ENCODE data around the gene GATAD2A. TPM values are rescaled to one million over a fixed set of nuclear protein-coding genes. Genes with fewer than 3 reads are reported as not detected.

Gene GATAD2A
- total and polyA plus RNA-seq, 4 donors = 14.2 to 44.1 (median 35.0) TPM

DNA sequence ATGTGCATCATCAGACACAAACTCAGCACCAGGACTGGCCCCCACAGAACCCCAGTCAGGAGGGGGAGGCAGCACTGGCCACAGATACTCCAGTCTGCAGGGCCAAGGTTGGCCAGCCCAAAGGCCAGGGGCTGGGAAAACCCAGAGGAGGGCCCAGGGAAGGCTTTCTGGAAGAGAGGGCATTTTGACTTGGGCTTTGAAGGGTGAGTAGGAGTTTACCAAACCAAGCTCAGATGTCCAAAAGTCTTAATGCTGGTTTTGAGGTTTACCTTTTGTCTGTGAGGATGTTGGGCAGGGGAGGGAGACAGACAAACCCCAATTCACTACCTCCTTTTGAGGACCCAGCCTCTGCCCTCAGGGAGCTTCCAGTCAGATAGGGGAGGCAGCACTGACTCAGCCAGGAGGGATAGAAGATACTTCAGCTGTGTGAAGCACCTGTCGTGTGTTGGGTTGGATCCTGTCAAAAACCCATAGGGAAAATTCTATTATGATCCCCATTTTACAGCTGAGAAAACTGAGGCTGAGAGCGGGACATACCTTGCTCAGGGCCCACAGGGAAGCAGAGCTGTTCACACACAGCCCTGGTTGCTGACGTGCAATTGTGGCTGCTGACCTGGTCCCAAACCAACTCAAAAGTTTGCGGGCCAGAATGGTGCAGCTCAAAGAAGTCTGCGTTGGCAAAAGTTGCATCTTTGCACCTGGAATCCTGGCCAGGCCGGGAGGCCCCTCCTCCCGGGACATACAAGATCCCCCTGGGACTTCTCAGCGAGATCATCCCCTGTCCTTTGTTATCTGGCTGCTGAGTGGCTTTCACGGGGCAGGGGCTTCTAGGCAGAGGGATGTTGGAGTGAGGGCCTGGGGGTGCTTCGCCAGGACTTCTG lies 145.7 kb downstream of the GATAD2A start:
- no peak overlapping the region for H3K4me3 ChIP-seq (ENCODE audit: low read depth, low read length)
- H3K9me3 ChIP-seq (ENCODE audit: control insufficient read depth, insufficient read depth, low read length) = no peaks in the 10 kb centered on the region
- DNase-seq (ENCODE audit: low read depth in 4 of 6, low spot score in 6 of 6) = no peak
- no peaks in the 10 kb centered on the region for H3K36me3 ChIP-seq (ENCODE audit: control insufficient read depth, insufficient read depth, low read length)
- no peaks in the 10 kb centered on the region for H3K4me1 ChIP-seq (ENCODE audit: control insufficient read depth, insufficient read depth, low read length)
- 90% methylated on average over 7 of the region's 10 CpGs for WGBS (ENCODE audit: insufficient coverage)
- H3K27me3 ChIP-seq (ENCODE audit: control insufficient read depth, insufficient read depth, low read length) = no peaks in the 10 kb centered on the region
- no peak overlapping the region for H3K27ac ChIP-seq (ENCODE audit: low read depth, low read length)

DNA sequence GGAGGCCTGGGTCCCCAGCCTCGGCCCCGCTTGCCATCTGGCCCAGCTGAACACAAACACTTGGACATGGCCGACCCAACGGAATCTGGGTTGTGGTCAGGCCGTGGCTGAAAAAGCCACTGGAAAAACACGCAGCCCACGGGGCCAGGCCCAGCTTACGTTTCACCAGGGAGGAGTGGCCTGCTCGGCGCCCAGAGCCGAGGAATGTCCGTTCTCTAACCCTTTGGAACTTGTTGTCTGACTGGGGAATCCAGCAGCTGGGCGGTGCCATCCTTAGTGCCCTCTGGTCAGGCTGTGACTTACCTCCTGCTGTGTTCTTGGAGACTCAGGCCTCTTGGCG lies 146.3 kb downstream of the GATAD2A start:
- no peaks in the 10 kb centered on the region for H3K36me3 ChIP-seq (ENCODE audit: control insufficient read depth, insufficient read depth, low read length)
- no peak overlapping the region for H3K27ac ChIP-seq (ENCODE audit: low read depth, low read length)
- no peak for DNase-seq (ENCODE audit: low read depth in 4 of 6, low spot score in 6 of 6)
- H3K4me3 ChIP-seq (ENCODE audit: low read depth, low read length) = no peak overlapping the region
- H3K27me3 ChIP-seq (ENCODE audit: control insufficient read depth, insufficient read depth, low read length) = no peaks in the 10 kb centered on the region
- H3K9me3 ChIP-seq (ENCODE audit: control insufficient read depth, insufficient read depth, low read length) = no peaks in the 10 kb centered on the region
- H3K4me1 ChIP-seq (ENCODE audit: control insufficient read depth, insufficient read depth, low read length) = no peaks in the 10 kb centered on the region
- WGBS (ENCODE audit: insufficient coverage) = 76% methylated on average over 14 of the region's 14 CpGs

DNA sequence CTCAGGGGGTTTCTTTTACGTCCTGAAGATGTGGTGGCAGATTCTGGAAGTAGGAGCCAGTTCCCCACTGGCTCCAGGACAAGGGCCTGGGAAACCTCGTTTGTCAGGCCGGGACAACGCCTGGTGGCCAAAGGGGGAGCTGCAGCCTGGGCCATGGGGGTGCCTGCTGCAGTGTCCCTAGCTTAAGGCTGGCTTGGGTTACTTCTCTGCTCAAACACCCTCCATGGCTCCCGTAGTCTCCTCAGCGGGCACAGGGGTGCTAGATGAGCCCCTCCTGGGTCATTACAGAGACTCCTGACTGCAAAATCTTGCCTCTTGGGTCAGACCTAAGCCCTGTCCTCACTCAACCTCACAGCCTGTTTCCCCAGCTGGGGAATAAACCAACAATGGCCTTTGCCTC lies 147.3 kb downstream of the GATAD2A start:
- 50% methylated on average over 6 of the region's 6 CpGs for WGBS (ENCODE audit: insufficient coverage)
- Histone ChIP-seq H3K36me3 (ENCODE audit: control insufficient read depth, insufficient read depth, low read length) (no peaks in the 10 kb centered on the region), H3K27ac (ENCODE audit: low read depth, low read length) (no peak overlapping the region), H3K4me3 (ENCODE audit: low read depth, low read length) (no peak overlapping the region), H3K9me3 (ENCODE audit: control insufficient read depth, insufficient read depth, low read length) (no peaks in the 10 kb centered on the region), H3K27me3 (ENCODE audit: control insufficient read depth, insufficient read depth, low read length) (no peaks in the 10 kb centered on the region), H3K4me1 (ENCODE audit: control insufficient read depth, insufficient read depth, low read length) (no peaks in the 10 kb centered on the region)
- no peak for DNase-seq (ENCODE audit: low read depth in 4 of 6, low spot score in 6 of 6)

DNA sequence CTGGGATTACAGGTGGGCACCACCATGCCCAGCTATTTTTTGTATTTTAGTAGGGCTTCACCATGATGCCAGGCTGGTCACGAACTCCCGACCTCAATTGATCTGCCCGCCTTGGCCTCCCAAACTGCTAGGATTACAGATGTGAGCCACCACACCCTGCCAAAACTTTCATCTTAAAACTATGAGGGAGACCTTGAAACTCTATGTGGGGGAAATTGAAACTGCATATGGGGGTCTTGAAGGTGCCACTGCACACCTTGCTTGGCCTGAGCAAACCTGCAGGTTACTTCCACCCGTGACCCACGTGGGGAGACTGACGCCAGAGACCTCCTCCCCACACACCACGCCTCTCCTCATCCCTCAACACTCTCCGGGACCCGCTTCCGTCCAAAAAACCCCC lies 148.2 kb downstream of the GATAD2A start:
- H3K4me3 ChIP-seq (ENCODE audit: low read depth, low read length) = no peak overlapping the region
- peaks cover 8% of the 10 kb centered on the region for H3K36me3 ChIP-seq (ENCODE audit: control insufficient read depth, insufficient read depth, low read length)
- H3K27me3 ChIP-seq (ENCODE audit: control insufficient read depth, insufficient read depth, low read length) = no peaks in the 10 kb centered on the region
- no peaks in the 10 kb centered on the region for H3K4me1 ChIP-seq (ENCODE audit: control insufficient read depth, insufficient read depth, low read length)
- WGBS (ENCODE audit: insufficient coverage) = no CpG with 5 or more reads among the region's 10 CpGs
- no peak overlapping the region for H3K27ac ChIP-seq (ENCODE audit: low read depth, low read length)
- no peak for DNase-seq (ENCODE audit: low read depth in 4 of 6, low spot score in 6 of 6)
- no peaks in the 10 kb centered on the region for H3K9me3 ChIP-seq (ENCODE audit: control insufficient read depth, insufficient read depth, low read length)

DNA sequence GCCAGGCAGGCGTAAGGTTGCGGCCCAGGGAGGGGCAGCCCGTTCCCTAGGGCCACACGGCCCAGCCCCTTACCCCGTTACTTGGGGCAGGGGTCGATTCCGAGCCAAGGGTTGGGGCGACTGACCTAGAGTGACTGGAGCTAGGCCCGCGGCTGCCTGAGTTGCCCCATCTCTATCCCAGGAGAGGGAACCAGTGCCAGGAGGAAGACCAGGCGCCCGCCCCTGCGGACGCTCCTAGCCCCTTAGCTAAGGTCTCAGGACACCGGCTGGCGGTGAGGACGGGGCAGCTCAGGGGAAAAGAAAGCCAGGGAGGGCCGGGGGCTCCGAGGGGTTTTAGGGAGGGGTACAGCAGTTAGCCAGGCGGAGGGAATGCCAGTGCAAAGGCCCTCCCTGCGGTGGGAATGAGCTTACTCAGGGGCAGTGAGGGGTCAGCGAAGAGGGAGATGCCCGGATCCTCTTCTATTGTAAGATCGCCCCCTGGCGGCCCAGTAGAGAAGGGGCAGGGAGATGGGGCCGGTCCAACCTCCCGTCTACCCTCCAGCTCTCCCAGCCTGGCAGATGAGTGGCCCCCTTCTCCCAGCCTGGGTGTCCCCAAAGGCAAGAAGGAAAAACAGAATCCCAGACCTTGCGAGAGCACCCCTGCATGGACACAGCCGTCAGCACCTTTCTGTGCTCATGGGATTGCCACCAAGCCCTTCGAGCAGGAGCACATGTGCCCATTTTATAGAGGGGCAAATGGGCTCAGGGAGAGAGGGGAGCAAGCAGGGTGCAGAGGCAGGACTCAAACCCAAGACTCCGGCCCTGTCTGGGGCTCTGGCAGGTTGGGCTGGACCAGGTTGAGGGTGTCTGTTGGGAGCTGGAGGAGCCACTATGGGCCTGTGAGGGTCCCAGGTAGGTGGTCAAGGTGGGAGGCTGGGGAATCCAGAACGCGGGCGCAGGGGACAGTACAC lies 148.9 kb downstream of the GATAD2A start:
- WGBS (ENCODE audit: insufficient coverage) = 75% methylated on average over 29 of the region's 34 CpGs
- H3K4me3 ChIP-seq (ENCODE audit: low read depth, low read length) = no peak overlapping the region
- peaks cover 10% of the 10 kb centered on the region for H3K36me3 ChIP-seq (ENCODE audit: control insufficient read depth, insufficient read depth, low read length)
- H3K27me3 ChIP-seq (ENCODE audit: control insufficient read depth, insufficient read depth, low read length) = no peaks in the 10 kb centered on the region
- H3K27ac ChIP-seq (ENCODE audit: low read depth, low read length) = no peak overlapping the region
- no peaks in the 10 kb centered on the region for H3K4me1 ChIP-seq (ENCODE audit: control insufficient read depth, insufficient read depth, low read length)
- no peaks in the 10 kb centered on the region for H3K9me3 ChIP-seq (ENCODE audit: control insufficient read depth, insufficient read depth, low read length)
- no peak for DNase-seq (ENCODE audit: low read depth in 4 of 6, low spot score in 6 of 6)

DNA sequence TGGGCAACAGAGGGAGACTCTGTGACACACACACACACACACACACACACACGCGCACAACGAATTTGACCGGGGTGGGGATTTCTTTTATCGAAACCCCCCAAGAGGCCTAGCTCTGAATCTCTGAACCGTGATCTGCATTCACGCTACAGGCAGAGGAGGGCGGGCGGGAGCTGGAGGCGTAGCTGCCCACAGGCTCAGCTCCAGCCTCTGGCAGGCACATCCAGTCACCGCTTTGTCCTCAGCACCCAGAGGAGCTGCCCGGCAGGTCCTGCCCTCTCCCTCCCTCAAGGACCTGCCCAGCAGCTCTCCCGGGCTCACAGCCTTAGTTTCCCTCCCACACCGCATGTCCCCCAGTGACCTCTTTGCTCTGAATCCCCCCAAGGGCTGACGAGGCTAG lies 152.6 kb downstream of the GATAD2A start:
- peaks cover 30% of the 10 kb centered on the region for H3K36me3 ChIP-seq (ENCODE audit: control insufficient read depth, insufficient read depth, low read length)
- H3K4me1 ChIP-seq (ENCODE audit: control insufficient read depth, insufficient read depth, low read length) = no peaks in the 10 kb centered on the region
- H3K9me3 ChIP-seq (ENCODE audit: control insufficient read depth, insufficient read depth, low read length) = no peaks in the 10 kb centered on the region
- H3K27ac ChIP-seq (ENCODE audit: low read depth, low read length) = no peak overlapping the region
- WGBS (ENCODE audit: insufficient coverage) = 79% methylated on average over 14 of the region's 15 CpGs
- DNase-seq (ENCODE audit: low read depth in 4 of 6, low spot score in 6 of 6) = no peak
- no peak overlapping the region for H3K4me3 ChIP-seq (ENCODE audit: low read depth, low read length)
- no peaks in the 10 kb centered on the region for H3K27me3 ChIP-seq (ENCODE audit: control insufficient read depth, insufficient read depth, low read length)

Small RNAs within 50 kb of the gene (small RNA-seq; reads per million reads assigned to genes)
- not detected for gene MIR640 (ENCODE audit: low replicate concordance)

Other genes starting within 250 kb of the GATAD2A start
- under 1 TPM in 1 of 2 donors, not detected in 1; 0.88 TPM for gene MEF2B, start 235.4 kb upstream of the GATAD2A start, total RNA-seq
- gene MEF2B, start 235.4 kb upstream of the GATAD2A start, polyA plus RNA-seq (ENCODE audit: insufficient read length in 2 of 2) = 1 to 10 TPM; 1.7 to 3.5 TPM
- gene BORCS8, start 213.5 kb upstream of the GATAD2A start, total RNA-seq = 10 to 100 TPM; 13.6 to 17.9 TPM
- gene BORCS8, start 213.5 kb upstream of the GATAD2A start, polyA plus RNA-seq (ENCODE audit: insufficient read length in 2 of 2) = 10 to 100 TPM; 30.1 to 38.4 TPM
- 100 to 1,000 TPM in 1 of 2 donors, 10 to 100 TPM in 1; 28.6 to 103 TPM for gene RFXANK, start 213.4 kb upstream of the GATAD2A start, total RNA-seq
- gene RFXANK, start 213.4 kb upstream of the GATAD2A start, polyA plus RNA-seq (ENCODE audit: insufficient read length in 2 of 2) = 10 to 100 TPM; 57.2 to 58.4 TPM
- gene NR2C2AP, start 202.3 kb upstream of the GATAD2A start, total RNA-seq = 10 to 100 TPM in 1 of 2 donors, 1 to 10 TPM in 1; 8.0 to 14.4 TPM
- 10 to 100 TPM; 17.2 to 18.1 TPM for gene NR2C2AP, start 202.3 kb upstream of the GATAD2A start, polyA plus RNA-seq (ENCODE audit: insufficient read length in 2 of 2)
- gene NCAN, start 193.7 kb upstream of the GATAD2A start, total RNA-seq = 100 to 1,000 TPM; 135 to 184 TPM
- 100 to 1,000 TPM; 491 to 623 TPM for gene NCAN, start 193.7 kb upstream of the GATAD2A start, polyA plus RNA-seq (ENCODE audit: insufficient read length in 2 of 2)
- 1 to 10 TPM in 1 of 2 donors, under 1 TPM in 1; 0.89 to 2.8 TPM for gene TM6SF2, start 132.4 kb upstream of the GATAD2A start, total RNA-seq
- gene TM6SF2, start 132.4 kb upstream of the GATAD2A start, polyA plus RNA-seq (ENCODE audit: insufficient read length in 2 of 2) = 1 to 10 TPM; 1.8 to 3.2 TPM
- 10 to 100 TPM; 35.5 to 40.3 TPM for gene SUGP1, start 85.2 kb upstream of the GATAD2A start, total RNA-seq
- gene SUGP1, start 85.2 kb upstream of the GATAD2A start, polyA plus RNA-seq (ENCODE audit: insufficient read length in 2 of 2) = 10 to 100 TPM; 61.3 to 62.3 TPM
- gene MAU2, start 84.8 kb upstream of the GATAD2A start, total RNA-seq = 10 to 100 TPM; 28.0 to 41.8 TPM
- gene MAU2, start 84.8 kb upstream of the GATAD2A start, polyA plus RNA-seq (ENCODE audit: insufficient read length in 2 of 2) = 10 to 100 TPM; 52.4 to 78.8 TPM
- gene TSSK6, start 109.9 kb downstream of the GATAD2A start, total RNA-seq = 1 to 10 TPM in 1 of 2 donors, under 1 TPM in 1; 0.61 to 1.4 TPM
- 1 to 10 TPM; 2.0 to 2.2 TPM for gene TSSK6, start 109.9 kb downstream of the GATAD2A start, polyA plus RNA-seq (ENCODE audit: insufficient read length in 2 of 2)
- 100 to 1,000 TPM; 103 to 393 TPM for gene NDUFA13, start 110.5 kb downstream of the GATAD2A start, total RNA-seq
- gene NDUFA13, start 110.5 kb downstream of the GATAD2A start, polyA plus RNA-seq (ENCODE audit: insufficient read length in 2 of 2) = 100 to 1,000 TPM; 334 to 355 TPM
- 1 to 10 TPM; 4.4 to 9.2 TPM for gene YJEFN3, start 123.2 kb downstream of the GATAD2A start, total RNA-seq
- gene YJEFN3, start 123.2 kb downstream of the GATAD2A start, polyA plus RNA-seq (ENCODE audit: insufficient read length in 2 of 2) = 10 to 100 TPM; 20.9 to 30.6 TPM
- gene CILP2, start 132.6 kb downstream of the GATAD2A start, total RNA-seq = under 1 TPM; 0.33 to 0.59 TPM
- gene CILP2, start 132.6 kb downstream of the GATAD2A start, polyA plus RNA-seq (ENCODE audit: insufficient read length in 2 of 2) = 1 to 10 TPM in 1 of 2 donors, under 1 TPM in 1; 0.98 to 1.0 TPM
- gene PBX4, start 213.0 kb downstream of the GATAD2A start, total RNA-seq = 1 to 10 TPM; 4.3 to 7.2 TPM
- gene PBX4, start 213.0 kb downstream of the GATAD2A start, polyA plus RNA-seq (ENCODE audit: insufficient read length in 2 of 2) = 10 to 100 TPM in 1 of 2 donors, 1 to 10 TPM in 1; 9.7 to 13.6 TPM
- 10 to 100 TPM in 1 of 2 donors, 1 to 10 TPM in 1; 5.3 to 19.8 TPM for gene LPAR2, start 222.5 kb downstream of the GATAD2A start, total RNA-seq
- gene LPAR2, start 222.5 kb downstream of the GATAD2A start, polyA plus RNA-seq (ENCODE audit: insufficient read length in 2 of 2) = 10 to 100 TPM; 67.1 to 80.0 TPM
- gene GMIP, start 238.0 kb downstream of the GATAD2A start, total RNA-seq = 10 to 100 TPM in 1 of 2 donors, 1 to 10 TPM in 1; 5.2 to 10.8 TPM
- gene GMIP, start 238.0 kb downstream of the GATAD2A start, polyA plus RNA-seq (ENCODE audit: insufficient read length in 2 of 2) = 10 to 100 TPM; 16.3 to 20.8 TPM

Measured in spinal cord (tissue), 10 donors.